Thyroid gland (tissue), 4 donors: ENCODE measurements around the gene ZBTB7C. TPM values are rescaled to one million over a fixed set of nuclear protein-coding genes. Genes with fewer than 3 reads are reported as not detected.

Source experiments
- DNase-seq, 2 donors: peaks; one replicate each; pipeline ENCODE4 v3.0.0-alpha.2; 2019
- H3K27ac ChIP-seq, 3 donors: fragments of 200-600 bp; sonication (generic); 1 replicate in 2 of 3; 2 replicates in 1 of 3; pipeline ENCODE4 v1.5.1; 2016 to 2019; ENCODE audit warnings: mild to moderate bottlenecking in 1 of 3, moderate library complexity in 1 of 3
- H3K27me3 ChIP-seq: fragments of 200-600 bp; sonication (generic); one replicate; pipeline ENCODE4 v1.5.1; 2019
- H3K36me3 ChIP-seq, 2 donors: fragments of 200-600 bp; sonication (generic); one replicate each; pipeline ENCODE4 v1.5.1; 2016 to 2019
- H3K4me1 ChIP-seq, 2 donors: fragments of 200-600 bp; sonication (generic); one replicate each; pipeline ENCODE4 v1.5.1; 2017 to 2019
- H3K4me3 ChIP-seq, 3 donors: fragments of 200-600 bp; sonication (generic); replicated peaks in 1 of 3; 1 replicate in 2 of 3; 2 replicates in 1 of 3; pipeline ENCODE4 v1.5.1; 2016; ENCODE audit warnings: mild to moderate bottlenecking in 1 of 3
- H3K9me3 ChIP-seq: fragments of 200-600 bp; sonication (generic); one replicate; pipeline ENCODE4 v1.5.1; 2017
- POLR2A ChIP-seq, 2 donors: fragments of 450-650 bp; IDR thresholded peaks; one replicate each; pipeline ENCODE4 v1.6.1; 2017; ENCODE audit warnings: antibody characterized with exemption in 2 of 2, mild to moderate bottlenecking in 2 of 2, moderate library complexity in 1 of 2
- WGBS, 2 donors: methylation state at CpG; one replicate each; pipeline ENCODE4 v1.1.5; 2017; 5-methylcytosine and 5-hydroxymethylcytosine counted together
- intact Hi-C: fragments of 100-400 bp; cut with DNase I; formaldehyde crosslinking; loops from one replicate; pipeline ENCODE4 v1.15.1; 2023
- total RNA-seq, 4 donors: library from RNA; depleted of rRNA; stranded (reverse); fragments of >200 nt; gene quantifications; one replicate each; pipeline ENCODE4 v1.2.3, GENCODE V29; 2016
- TF ChIP-seq, protein P1 (sequence below), 6 experiments: fragments of 200-600 bp in 3 of 6; fragments of 450-650 bp in 3 of 6; sonication (generic) in 3 of 6; IDR thresholded peaks; one replicate each; pipeline ENCODE4 v1.5.1; 2016 to 2019; ENCODE audit warnings: antibody characterized with exemption in 6 of 6, mild to moderate bottlenecking in 2 of 6, inconsistent platforms in 1 of 6, moderate library complexity in 1 of 6

The ZBTB7C gene
- total RNA-seq, 4 donors from 2014 or later: 41.7 to 66.7 (median 49.5) TPM

DNA sequence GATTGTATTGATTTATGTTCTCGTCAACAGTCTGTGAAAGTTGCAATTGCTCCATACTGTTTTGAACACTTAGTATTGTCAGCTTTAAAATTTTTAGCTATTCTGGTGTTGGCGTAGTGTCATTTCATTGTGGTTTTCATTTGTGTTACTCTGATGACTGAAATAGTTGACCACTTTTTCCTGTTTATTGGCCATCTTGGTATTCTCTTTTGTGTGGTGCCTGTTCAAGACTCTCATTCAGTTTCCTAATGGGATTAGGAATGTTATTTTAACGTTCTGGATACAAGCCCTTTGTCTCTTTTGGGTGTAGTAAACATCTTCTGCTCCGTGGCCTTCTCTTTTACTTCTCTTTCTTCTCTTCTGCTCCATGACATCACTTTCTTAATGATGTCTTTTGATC is 396.0 kb downstream of the ZBTB7C start:
- no peak for TF ChIP-seq POLR2A (IDR thresholded peaks at IDR 0.05)
- TF ChIP-seq, protein P1, sequence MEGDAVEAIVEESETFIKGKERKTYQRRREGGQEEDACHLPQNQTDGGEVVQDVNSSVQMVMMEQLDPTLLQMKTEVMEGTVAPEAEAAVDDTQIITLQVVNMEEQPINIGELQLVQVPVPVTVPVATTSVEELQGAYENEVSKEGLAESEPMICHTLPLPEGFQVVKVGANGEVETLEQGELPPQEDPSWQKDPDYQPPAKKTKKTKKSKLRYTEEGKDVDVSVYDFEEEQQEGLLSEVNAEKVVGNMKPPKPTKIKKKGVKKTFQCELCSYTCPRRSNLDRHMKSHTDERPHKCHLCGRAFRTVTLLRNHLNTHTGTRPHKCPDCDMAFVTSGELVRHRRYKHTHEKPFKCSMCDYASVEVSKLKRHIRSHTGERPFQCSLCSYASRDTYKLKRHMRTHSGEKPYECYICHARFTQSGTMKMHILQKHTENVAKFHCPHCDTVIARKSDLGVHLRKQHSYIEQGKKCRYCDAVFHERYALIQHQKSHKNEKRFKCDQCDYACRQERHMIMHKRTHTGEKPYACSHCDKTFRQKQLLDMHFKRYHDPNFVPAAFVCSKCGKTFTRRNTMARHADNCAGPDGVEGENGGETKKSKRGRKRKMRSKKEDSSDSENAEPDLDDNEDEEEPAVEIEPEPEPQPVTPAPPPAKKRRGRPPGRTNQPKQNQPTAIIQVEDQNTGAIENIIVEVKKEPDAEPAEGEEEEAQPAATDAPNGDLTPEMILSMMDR (IDR thresholded peaks at IDR 0.05): no peak
- DNase-seq: no peak
- Histone ChIP-seq H3K9me3 (no peaks in the 10 kb centered on the region), H3K4me3 (no peak overlapping the region), H3K27ac (no peak overlapping the region), H3K36me3 (no peaks in the 10 kb centered on the region), H3K27me3 (no peaks in the 10 kb centered on the region), H3K4me1 (peaks cover 0 to 7% of the 10 kb centered on the region in 2 donors)
- intact Hi-C loops: no loop called here
- 62 to 71% methylated on average over 4 of the region's 4 CpGs for WGBS, 2 donors

GRCh38 chr18:48011926-48012465 is 397.2 kb downstream of the ZBTB7C start:
- intact Hi-C loops: no loop called here
- no peak overlapping the region for H3K4me3 ChIP-seq
- TF ChIP-seq POLR2A (IDR thresholded peaks at IDR 0.05): no peak
- TF ChIP-seq, protein P1 (IDR thresholded peaks at IDR 0.05): no peak
- no peak for DNase-seq
- peaks cover 3 to 13% of the 10 kb centered on the region in 2 donors for H3K4me1 ChIP-seq
- no peak overlapping the region for H3K27ac ChIP-seq
- no peaks in the 10 kb centered on the region for H3K9me3 ChIP-seq
- H3K27me3 ChIP-seq: no peaks in the 10 kb centered on the region
- 77 to 83% methylated on average over 6 of the region's 6 CpGs for WGBS, 2 donors
- no peaks in the 10 kb centered on the region for H3K36me3 ChIP-seq

DNA sequence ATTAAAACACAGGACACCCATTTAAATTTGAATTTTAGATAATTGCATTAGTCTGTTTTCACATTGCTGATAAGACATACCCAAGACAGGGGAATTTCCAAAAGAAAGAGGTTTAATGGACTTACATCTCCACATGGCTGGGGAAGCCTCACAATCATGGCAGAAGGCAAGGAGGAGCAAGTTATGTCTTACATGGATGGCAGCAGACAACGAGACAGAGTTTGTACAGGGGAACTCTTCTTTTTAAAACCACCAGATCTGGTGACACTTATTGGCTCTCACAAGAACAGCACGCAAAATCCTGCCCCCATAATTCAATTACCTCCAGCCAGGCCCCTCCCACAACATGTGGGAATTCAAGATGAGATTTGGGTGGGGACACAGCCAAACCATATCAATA is 398.9 kb downstream of the ZBTB7C start:
- H3K27ac ChIP-seq: no peak overlapping the region
- H3K4me1 ChIP-seq: peaks cover 3 to 13% of the 10 kb centered on the region in 2 donors
- no peaks in the 10 kb centered on the region for H3K27me3 ChIP-seq
- DNase-seq: no peak
- no peak overlapping the region for H3K4me3 ChIP-seq
- no peaks in the 10 kb centered on the region for H3K9me3 ChIP-seq
- no peak for TF ChIP-seq POLR2A (IDR thresholded peaks at IDR 0.05)
- TF ChIP-seq, protein P1 (IDR thresholded peaks at IDR 0.05): no peak
- intact Hi-C loops: no loop called here
- no peaks in the 10 kb centered on the region for H3K36me3 ChIP-seq
- WGBS, 2 donors: 93 to 97% methylated on average over 2 of the region's 2 CpGs

DNA sequence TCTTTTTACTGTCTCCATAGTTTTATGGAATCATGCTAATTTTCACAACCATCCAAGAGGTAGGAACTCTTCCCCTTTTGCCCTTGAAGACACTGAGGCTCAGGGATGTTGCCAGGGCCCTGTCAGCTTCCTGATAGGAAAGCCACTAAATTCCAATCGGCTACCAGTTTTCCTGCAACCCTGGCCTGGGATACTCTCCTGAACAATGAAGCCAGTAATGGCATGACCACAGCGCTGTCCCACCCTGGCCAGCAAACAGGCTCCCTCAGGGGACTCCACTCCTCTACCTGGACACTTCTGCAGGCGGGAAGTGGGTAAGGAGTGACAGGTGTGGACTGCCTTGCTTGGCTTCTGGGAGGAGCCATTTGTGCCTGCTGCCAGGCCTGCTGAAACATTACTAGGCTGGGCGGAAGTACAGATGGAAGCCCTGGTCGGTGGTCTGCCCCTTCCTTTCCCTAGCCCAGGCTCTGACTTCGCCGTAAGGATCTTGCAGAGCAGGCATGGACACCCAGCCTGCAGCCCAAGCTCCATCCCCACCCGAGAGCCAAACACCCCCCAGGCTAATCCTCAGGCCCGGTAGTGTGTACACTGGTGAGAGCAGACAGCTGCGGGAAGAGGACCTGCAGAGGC is 400.0 kb downstream of the ZBTB7C start:
- Histone ChIP-seq H3K4me3 (no peak overlapping the region), H3K27ac (no peak overlapping the region), H3K36me3 (no peaks in the 10 kb centered on the region), H3K9me3 (no peaks in the 10 kb centered on the region), H3K4me1 (peaks cover 3 to 14% of the 10 kb centered on the region in 2 donors), H3K27me3 (no peaks in the 10 kb centered on the region)
- intact Hi-C loops: loop anchor here (5.0 kb wide), 1 partner anchor 232 kb away; no protein-coding TSS in a partner anchor
- WGBS, 2 donors: 85 to 95% methylated on average over 5 to 10 of the region's 10 CpGs
- DNase-seq: no peak
- no peak for TF ChIP-seq POLR2A (IDR thresholded peaks at IDR 0.05)
- TF ChIP-seq, protein P1 (IDR thresholded peaks at IDR 0.05): no peak
